Fibroblast of the aortic adventitia (primary cell): Measurements from ENCODE around the gene SPAG7. TPM values are rescaled to one million over a fixed set of nuclear protein-coding genes. Genes with fewer than 3 reads are reported as not detected.

ENCODE experiments used
- DNase-seq: peaks from one replicate; pipeline ENCODE4 v3.0.0-alpha.2; 2010; ENCODE audit warnings: low read depth
- H3K4me3 ChIP-seq: 2 replicates; pipeline ENCODE4 v1.5.1; 2011; ENCODE audit warnings: low read depth, mild to moderate bottlenecking, control low read depth, low read length, moderate library complexity
- CTCF ChIP-seq: IDR thresholded peaks from 2 replicates; pipeline ENCODE4 v1.5.1; 2011; ENCODE audit warnings: mild to moderate bottlenecking, low read length, control low read depth, inconsistent platforms; ENCODE audit not compliant: insufficient read depth
- total RNA-seq: library from RNA; depleted of rRNA; stranded (reverse); fragments of >200 nt; gene quantifications from 2 replicates; pipeline ENCODE4 v1.2.3, GENCODE V29; 2012; ENCODE audit warnings: low replicate concordance

The SPAG7 gene
- total RNA-seq, 1 donor: 29.2 TPM

GRCh38 chr17:4946312-4946976, 21.2 kb downstream of the SPAG7 start:
- no peak for DNase-seq
- TF ChIP-seq CTCF: no peak
- peak overlapping the region; percentile 98 for H3K4me3 ChIP-seq

- no peak for DNase-seq
- peak overlapping the region; percentile 98 for H3K4me3 ChIP-seq
- no peak for TF ChIP-seq CTCF
Observed at GRCh38 chr17:4945944-4946280, 21.7 kb downstream of the SPAG7 start.

- peak; percentile 92 for DNase-seq
- no peak for TF ChIP-seq CTCF
- peak overlapping the region; percentile 98 for H3K4me3 ChIP-seq
Observed at GRCh38 chr17:4945176-4945943, 22.3 kb downstream of the SPAG7 start.

GRCh38 chr17:4944554-4945175, 23.0 kb downstream of the SPAG7 start:
- DNase-seq: no peak
- peak overlapping the region; percentile 1 for H3K4me3 ChIP-seq
- TF ChIP-seq CTCF: no peak

- DNase-seq: no peak
- no peak for TF ChIP-seq CTCF
Observed at GRCh38 chr17:4944163-4944553, 23.5 kb downstream of the SPAG7 start.

GRCh38 chr17:4942760-4943508, 24.7 kb downstream of the SPAG7 start:
- no peak for TF ChIP-seq CTCF
- H3K4me3 ChIP-seq: no peak overlapping the region
- DNase-seq: no peak

More at GRCh38 chr17:4944163-4944553, 23.5 kb downstream of the SPAG7 start:
- no peak overlapping the region for H3K4me3 ChIP-seq
